ENCODE measurements around the gene PMM2.

GRCh38 chr16:8882041-8882617, 84.5 kb downstream of the PMM2 start, which contains the start of gene LITAFD:
- TF ChIP-seq EZH2 (IDR thresholded peaks at IDR 0.05; ENCODE audit: low read depth, unreplicated experiment) (no peak), CTCF (conservative IDR thresholded peaks at IDR 0.05; ENCODE audit: low read depth in 2 of 2) (no peak), JUNB (IDR thresholded peaks at IDR 0.05; ENCODE audit: unreplicated experiment) (no peak), POLR2AphosphoS5 (IDR thresholded peaks at IDR 0.05; ENCODE audit: low read depth) (no peak), ETS1 (IDR thresholded peaks at IDR 0.05) (no peak), REST (IDR thresholded peaks at IDR 0.05; ENCODE audit: unreplicated experiment) (no peak), NANOG (IDR thresholded peaks at IDR 0.05; ENCODE audit: borderline replicate concordance) (no peak), EZH2phosphoT487 (IDR thresholded peaks at IDR 0.05; ENCODE audit: unreplicated experiment) (no peak), CREB1 (CRISPR knock-in tag; IDR thresholded peaks at IDR 0.05; ENCODE audit: low read depth) (no peak), ZNF331 (CRISPR knock-in tag; IDR thresholded peaks at IDR 0.05; ENCODE audit: low read depth) (no peak), ZNF462 (CRISPR knock-in tag; IDR thresholded peaks at IDR 0.05) (no peak)
